NT2/D1 (cell line): ENCODE results near the gene SPAG9.

Experiments used
- SUZ12 ChIP-seq: IDR thresholded peaks from 2 replicates; pipeline ENCODE4 v1.6.1; 2011; ENCODE audit not compliant: insufficient read length, insufficient read depth; ENCODE audit errors: extremely low read depth
- YY1 ChIP-seq: IDR thresholded peaks from 2 replicates; pipeline ENCODE4 v1.6.1; 2011; ENCODE audit not compliant: insufficient read length, insufficient read depth
- ZNF274 ChIP-seq: IDR thresholded peaks from 2 replicates; pipeline ENCODE4 v1.6.1; 2011; ENCODE audit warnings: mild to moderate bottlenecking, low read depth, low read length

DNA sequence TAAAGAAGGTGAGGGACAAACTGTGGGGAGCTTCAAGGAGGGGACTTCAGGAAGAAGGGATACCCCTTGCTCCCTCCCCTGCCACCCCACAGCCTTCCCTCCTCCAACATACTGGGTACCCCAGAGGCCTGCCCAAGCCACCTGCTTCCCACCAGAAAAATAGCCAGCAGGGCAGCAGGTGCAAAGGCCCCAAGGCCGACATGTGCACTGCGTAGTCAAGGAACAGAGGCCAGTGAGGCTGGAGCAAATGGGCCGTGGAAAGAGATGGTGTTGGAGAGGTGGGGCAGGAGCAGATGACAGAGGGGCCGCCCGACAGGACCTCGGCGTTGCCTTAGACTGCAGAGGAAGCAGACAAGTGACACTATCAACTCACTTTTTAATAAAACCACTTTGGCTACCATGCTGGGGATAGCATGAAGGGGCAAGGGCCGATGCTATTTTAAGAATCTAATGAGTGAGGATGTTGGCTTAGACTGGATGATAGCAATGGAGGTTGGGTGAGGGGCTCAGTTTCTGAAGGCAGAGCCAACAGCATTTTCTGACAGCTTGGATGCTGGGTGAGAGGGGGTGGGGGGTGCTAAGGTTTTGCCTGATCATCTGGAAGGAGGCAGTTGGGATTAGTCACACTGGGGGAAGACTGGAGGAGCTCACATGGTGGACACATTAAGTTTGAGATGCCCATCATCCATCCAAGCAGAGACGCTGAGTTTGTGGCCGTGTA is 181.7 kb downstream of the SPAG9 start:
- no peak for TF ChIP-seq YY1
- no peak for TF ChIP-seq ZNF274
- TF ChIP-seq SUZ12: no peak
